KMS-11 (cell line): Measurements from ENCODE around the gene RC3H1.

Experiments
- H2AFZ ChIP-seq: fragments of 200-600 bp; sonication (generic); 2 replicates; pipeline ENCODE4 v1.6.1; 2016; ENCODE audit warnings: antibody characterized with exemption, mixed run types, low read depth
- H3K27ac ChIP-seq: fragments of 200-600 bp; sonication (generic); 2 replicates; pipeline ENCODE4 v1.6.1; 2016; ENCODE audit warnings: mild to moderate bottlenecking, mixed run types
- H3K27me3 ChIP-seq: fragments of 200-600 bp; sonication (generic); 2 replicates; pipeline ENCODE4 v1.6.1; 2017; ENCODE audit warnings: mild to moderate bottlenecking, low read depth, mixed run types, moderate library complexity; ENCODE audit not compliant: insufficient read depth
- H3K36me3 ChIP-seq: fragments of 200-600 bp; sonication (generic); 2 replicates; pipeline ENCODE4 v1.6.1; 2017; ENCODE audit warnings: mild to moderate bottlenecking, mixed run types; ENCODE audit not compliant: insufficient read depth
- H3K4me1 ChIP-seq: fragments of 200-600 bp; sonication (generic); 2 replicates; pipeline ENCODE4 v1.6.1; 2016; ENCODE audit warnings: mild to moderate bottlenecking, low read depth, mixed run types; ENCODE audit not compliant: poor library complexity, severe bottlenecking
- H3K4me2 ChIP-seq: fragments of 200-600 bp; sonication (generic); 2 replicates; pipeline ENCODE4 v1.7.0; 2016; ENCODE audit warnings: mild to moderate bottlenecking, mixed run types
- H3K4me3 ChIP-seq: fragments of 200-600 bp; sonication (generic); IDR thresholded peaks from 2 replicates; pipeline ENCODE4 v1.6.1; 2017; ENCODE audit warnings: low read depth, low read length, mixed read lengths; ENCODE audit not compliant: insufficient read depth
- H3K79me2 ChIP-seq: fragments of 200-600 bp; sonication (generic); 2 replicates; pipeline ENCODE4 v1.6.1; 2016; ENCODE audit warnings: low read depth, mixed run types; ENCODE audit not compliant: insufficient read depth
- H3K9ac ChIP-seq: fragments of 200-600 bp; sonication (generic); 2 replicates; pipeline ENCODE4 v1.6.1; 2016; ENCODE audit warnings: mild to moderate bottlenecking, mixed run types
- H4K20me1 ChIP-seq: fragments of 200-600 bp; sonication (generic); 2 replicates; pipeline ENCODE4 v1.6.1; 2016; ENCODE audit warnings: mild to moderate bottlenecking, mixed run types; ENCODE audit not compliant: insufficient read depth
- CTCF ChIP-seq: fragments of 200-600 bp; sonication (generic); conservative IDR thresholded peaks from 2 replicates; pipeline ENCODE4 v1.6.1; 2017; ENCODE audit warnings: low read depth, mild to moderate bottlenecking, antibody characterized with exemption, low read length, moderate library complexity, mixed read lengths

RC3H1 gene

GRCh38 chr1:174022080-174022975, at the start of gene RC3H1:
TSS of gene RC3H1 (minus strand) at chr1:174022357. CDS start at chr1:173992985, 29,372 bp downstream.
- H3K79me2 ChIP-seq: peaks cover 45% of the 10 kb centered on the region
- H3K4me2 ChIP-seq: peak within 1 kb of the TSS; percentile 98
- H3K27ac ChIP-seq: peak within 1 kb of the TSS; percentile 75
- peaks cover 45% of the 10 kb centered on the region for H3K4me1 ChIP-seq
- no peaks in the 10 kb centered on the region for H3K36me3 ChIP-seq
- no peaks in the 10 kb centered on the region for H3K27me3 ChIP-seq
- peak within 1 kb of the TSS; percentile 88 for H3K9ac ChIP-seq
- peak within 1 kb of the TSS; percentile 89 for H2AFZ ChIP-seq
- peaks cover 36% of the 10 kb centered on the region for H4K20me1 ChIP-seq
- TF ChIP-seq CTCF: no peak
- peak within 1 kb of the TSS; percentile 82 for H3K4me3 ChIP-seq

- H3K4me3 ChIP-seq: no peak overlapping the region
- no peak overlapping the region for H3K9ac ChIP-seq
- no peak for TF ChIP-seq CTCF
- no peak overlapping the region for H3K27ac ChIP-seq
- H2AFZ ChIP-seq: no peak overlapping the region
- H4K20me1 ChIP-seq: no peaks in the 10 kb centered on the region
- H3K79me2 ChIP-seq: no peaks in the 10 kb centered on the region
- H3K36me3 ChIP-seq: no peaks in the 10 kb centered on the region
- H3K4me1 ChIP-seq: peaks cover 39% of the 10 kb centered on the region
- H3K4me2 ChIP-seq: no peak overlapping the region
- no peaks in the 10 kb centered on the region for H3K27me3 ChIP-seq
Measured at GRCh38 chr1:174070614-174071013, 48.5 kb upstream of the RC3H1 start.

GRCh38 chr1:174068000-174068399, 45.8 kb upstream of the RC3H1 start:
- peak overlapping the region; percentile 49 for H3K4me3 ChIP-seq
- no peaks in the 10 kb centered on the region for H3K27me3 ChIP-seq
- peaks cover 30% of the 10 kb centered on the region for H3K4me1 ChIP-seq
- H2AFZ ChIP-seq: no peak overlapping the region
- H3K4me2 ChIP-seq: peak overlapping the region; percentile 14; the same call in 1 of the 2 replicates
- H4K20me1 ChIP-seq: no peaks in the 10 kb centered on the region
- peak overlapping the region; percentile 2; the same call in 1 of the 2 replicates for H3K27ac ChIP-seq
- no peaks in the 10 kb centered on the region for H3K79me2 ChIP-seq
- no peak for TF ChIP-seq CTCF
- H3K9ac ChIP-seq: no peak overlapping the region
- no peaks in the 10 kb centered on the region for H3K36me3 ChIP-seq

- no peaks in the 10 kb centered on the region for H3K4me1 ChIP-seq
- no peak overlapping the region for H3K4me2 ChIP-seq
- no peak overlapping the region for H3K27ac ChIP-seq
- no peak overlapping the region for H3K4me3 ChIP-seq
- no peaks in the 10 kb centered on the region for H4K20me1 ChIP-seq
- H2AFZ ChIP-seq: no peak overlapping the region
- H3K36me3 ChIP-seq: no peaks in the 10 kb centered on the region
- no peak overlapping the region for H3K9ac ChIP-seq
- no peak for TF ChIP-seq CTCF
- no peaks in the 10 kb centered on the region for H3K79me2 ChIP-seq
- H3K27me3 ChIP-seq: no peaks in the 10 kb centered on the region
Measured at GRCh38 chr1:174060090-174060489, 37.9 kb upstream of the RC3H1 start.
